AG08396 (cell line): Measurements from ENCODE around the gene GZMM.
"Not testable (repeated sequence)": the region's sequence is repeated elsewhere in the genome, so short reads cannot be mapped to it uniquely, and the experiment has no call there.

Source experiments
- DNase-seq: peaks from one replicate; pipeline ENCODE4 v3.0.0; 2012; ENCODE audit warnings: low spot score, mixed read lengths

The GZMM gene

GRCh38 chr19:583198-583967, 39.5 kb downstream of the GZMM start:
- no peak for DNase-seq

DNA sequence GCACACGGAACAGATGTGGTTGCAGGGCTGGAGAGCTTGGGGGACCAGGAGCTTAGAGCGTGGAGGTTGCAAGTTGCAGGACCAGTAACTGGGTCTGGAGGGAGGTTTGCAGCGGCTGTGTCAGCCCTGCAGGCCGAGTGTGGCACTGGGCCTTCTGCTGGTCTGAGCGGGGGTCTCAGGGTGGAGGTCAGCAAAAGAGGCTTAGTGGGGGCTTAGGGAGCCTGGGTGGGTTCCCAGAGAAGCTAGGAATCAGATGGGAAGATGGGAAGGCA, 40.1 kb downstream of the GZMM start:
- DNase-seq = no peak

DNA sequence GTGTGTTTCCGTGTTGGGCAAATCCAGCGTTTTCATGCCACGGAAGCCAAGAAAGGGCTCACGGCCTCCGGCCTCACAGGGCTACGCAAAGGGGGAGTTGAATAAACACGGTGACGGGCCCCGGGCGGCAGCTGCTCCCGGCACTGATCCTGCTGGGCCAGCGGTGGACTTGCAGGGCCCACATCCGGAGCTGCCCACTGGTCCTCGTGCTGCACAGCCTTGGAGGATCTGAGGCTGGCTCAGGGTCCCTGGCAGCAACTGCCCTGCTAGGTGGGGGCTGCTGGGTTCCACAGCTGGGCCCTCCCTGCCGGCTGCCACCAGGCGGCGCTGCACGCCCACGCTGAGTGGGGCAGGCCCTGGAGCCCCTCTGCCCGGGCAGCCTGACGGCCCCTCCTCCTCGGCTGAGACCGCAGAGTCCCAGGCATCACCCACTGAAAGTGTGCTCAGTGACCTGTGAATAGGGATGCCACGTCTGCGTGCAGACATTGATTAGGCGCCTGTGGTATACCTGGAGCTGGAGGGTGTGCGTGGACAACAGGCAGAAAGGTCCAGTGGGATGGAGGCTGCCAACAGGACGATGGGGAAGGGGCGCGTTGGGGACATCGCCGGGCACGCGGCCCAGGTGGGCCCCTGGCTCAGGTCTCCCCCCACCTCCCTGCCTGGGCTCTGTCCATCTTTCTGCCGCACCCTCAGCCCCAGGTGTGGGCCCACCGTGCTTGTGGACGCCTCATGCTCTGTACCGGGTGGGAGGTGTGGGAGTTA, 40.6 kb downstream of the GZMM start:
- DNase-seq = peak; percentile 83

DNA sequence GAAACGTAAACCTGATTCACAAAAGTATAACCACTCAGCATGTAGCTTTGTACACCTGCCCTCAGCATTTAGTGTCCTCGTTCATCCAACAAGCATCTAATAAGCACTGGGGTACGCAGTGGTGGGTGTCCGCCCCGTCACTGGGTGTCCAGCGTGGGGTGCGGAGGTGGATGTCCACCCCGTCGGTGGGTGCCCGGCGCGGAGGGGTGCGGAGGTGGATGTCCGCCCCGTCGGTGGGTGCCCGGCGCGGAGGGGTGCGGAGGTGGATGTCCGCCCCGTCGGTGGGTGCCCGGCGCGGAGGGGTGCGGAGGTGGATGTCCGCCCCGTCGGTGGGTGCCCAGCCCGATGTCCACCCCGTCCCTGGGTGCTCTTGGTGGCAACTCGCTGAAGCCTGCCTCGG, 41.3 kb downstream of the GZMM start:
- not testable (repeated sequence) for DNase-seq

DNA sequence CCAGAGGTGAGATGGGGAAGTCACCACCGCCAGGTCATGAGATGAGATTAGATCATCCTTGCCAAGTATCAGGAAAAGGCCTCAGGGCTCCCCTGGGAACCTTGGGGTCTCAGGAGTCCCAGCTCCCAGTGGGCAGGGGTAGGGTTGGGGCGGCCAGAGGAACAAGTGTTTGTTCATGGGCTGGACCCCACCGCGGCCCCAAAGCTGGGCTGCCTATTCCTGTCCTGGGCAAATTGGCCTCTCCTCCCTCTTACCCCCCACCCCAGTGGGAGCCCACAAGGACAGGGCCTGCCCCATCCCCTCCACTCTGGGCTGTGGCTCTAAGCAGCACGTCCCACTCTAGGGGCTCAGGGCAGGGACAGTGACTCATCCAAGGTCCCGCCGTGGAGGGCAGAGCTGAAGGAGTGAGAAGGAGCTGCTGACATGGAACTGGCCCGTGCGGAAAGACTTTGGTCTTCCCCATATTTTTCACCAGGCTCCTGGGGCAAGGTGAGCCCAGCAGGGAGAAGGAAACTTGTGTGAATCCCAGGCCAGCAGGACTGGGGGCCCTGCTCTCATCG, 41.8 kb downstream of the GZMM start:
- DNase-seq = no peak

DNA sequence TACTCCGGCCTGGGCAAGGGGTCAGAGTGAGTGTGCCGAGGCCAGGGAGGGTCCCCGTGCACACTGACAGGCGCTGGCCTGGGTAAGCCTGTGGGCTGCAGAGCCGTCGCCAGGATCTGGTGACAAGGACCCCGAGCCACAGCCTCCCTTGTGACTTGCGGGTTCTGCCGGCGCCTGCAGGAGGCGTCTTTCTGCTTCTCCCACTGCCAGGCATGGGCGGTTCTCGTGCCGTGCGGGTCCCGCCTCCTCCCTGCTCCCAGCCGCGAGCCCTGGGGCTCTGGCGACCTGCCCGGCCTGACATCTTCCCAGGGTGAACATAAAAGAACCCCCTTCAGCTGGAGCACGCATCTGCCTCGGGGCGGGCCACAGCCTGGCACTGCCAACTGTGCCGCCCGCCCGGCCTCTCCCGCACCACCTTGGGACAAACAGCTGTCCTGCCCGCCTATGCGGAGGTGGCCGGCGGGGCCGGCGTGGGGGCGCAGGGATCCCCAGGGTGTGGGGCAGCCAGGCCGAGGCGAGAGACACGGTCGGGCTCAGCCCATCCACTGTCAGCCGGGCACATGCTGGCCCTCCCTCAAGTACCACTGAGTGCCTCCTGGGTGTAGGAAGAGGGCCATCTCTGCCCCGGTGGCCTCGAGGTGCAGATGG, 44.4 kb downstream of the GZMM start:
- DNase-seq = peak; percentile 91

- DNase-seq = no peak
These were observed 45.2 kb downstream of the GZMM start for GRCh38 chr19:588741-589692.

- no peak for DNase-seq
These were observed 46.0 kb downstream of the GZMM start, which contains the start of gene HCN2 for GRCh38 chr19:589693-590395. Gene HCN2, plus strand, starts transcription at chr19:589881. Its CDS starts 65 bp downstream, at chr19:589946.

DNA sequence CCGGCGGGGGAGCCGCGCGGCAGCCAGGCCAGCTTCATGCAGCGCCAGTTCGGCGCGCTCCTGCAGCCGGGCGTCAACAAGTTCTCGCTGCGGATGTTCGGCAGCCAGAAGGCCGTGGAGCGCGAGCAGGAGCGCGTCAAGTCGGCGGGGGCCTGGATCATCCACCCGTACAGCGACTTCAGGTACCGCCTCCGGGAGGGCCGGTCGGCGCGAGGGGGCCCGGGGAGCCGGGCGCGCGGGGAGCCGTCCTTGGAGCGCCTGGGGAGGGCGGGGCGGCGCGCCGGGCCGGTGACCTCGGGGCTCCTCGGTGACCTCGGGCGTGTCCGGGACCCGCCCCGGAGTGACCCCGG, 46.5 kb downstream of the GZMM start:
- no peak for DNase-seq

- no peak for DNase-seq
These were observed 46.9 kb downstream of the GZMM start for GRCh38 chr19:590750-591098.

- peak; percentile 69 for DNase-seq
These were observed 47.5 kb downstream of the GZMM start for GRCh38 chr19:591099-591958.

DNA sequence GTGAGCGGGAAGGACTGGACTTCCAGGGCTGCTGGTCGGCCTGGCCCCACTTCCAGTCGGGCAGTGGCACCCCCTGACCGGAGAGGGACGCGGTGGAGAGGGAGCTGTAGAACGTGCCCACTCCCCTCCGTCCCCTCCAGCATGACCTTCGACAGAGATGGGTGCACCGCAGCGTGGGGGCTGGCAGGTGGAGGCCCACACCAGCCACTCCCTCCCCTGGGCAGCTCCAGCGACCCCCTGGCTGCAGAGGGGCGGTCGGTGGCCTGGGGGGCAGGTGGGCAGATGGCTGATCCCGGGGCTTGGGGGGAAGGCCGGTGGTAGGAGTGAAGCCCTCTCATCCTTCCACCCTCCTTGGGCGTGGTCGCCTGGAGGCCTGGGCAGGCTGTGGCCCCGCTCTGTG, 48.2 kb downstream of the GZMM start:
- no peak for DNase-seq

DNA sequence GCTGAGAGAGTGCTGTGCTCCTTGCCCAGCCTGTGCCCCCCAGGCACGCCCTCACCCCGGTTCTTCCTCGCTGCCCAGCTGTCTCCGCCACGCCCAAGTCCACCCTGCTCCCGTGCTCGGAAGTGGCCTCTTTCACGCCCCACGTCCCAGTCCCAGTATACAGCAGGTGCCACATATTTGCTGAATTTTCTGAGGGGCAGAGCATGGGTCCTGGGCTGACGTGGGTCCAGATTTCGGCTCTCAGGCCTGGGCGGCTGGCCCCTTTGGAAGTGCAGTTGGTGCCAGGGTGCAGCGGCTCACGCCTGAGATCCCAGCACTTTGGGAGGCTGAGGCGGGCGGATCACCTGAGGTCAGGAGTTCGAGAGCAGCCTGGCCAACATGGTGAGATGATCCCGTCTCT, 49.2 kb downstream of the GZMM start:
- no peak for DNase-seq

GRCh38 chr19:593505-593904, 49.7 kb downstream of the GZMM start:
- DNase-seq = no peak

GRCh38 chr19:594265-594870, 50.5 kb downstream of the GZMM start:
- DNase-seq = no peak

GRCh38 chr19:595326-596262, 51.7 kb downstream of the GZMM start:
- no peak for DNase-seq

DNA sequence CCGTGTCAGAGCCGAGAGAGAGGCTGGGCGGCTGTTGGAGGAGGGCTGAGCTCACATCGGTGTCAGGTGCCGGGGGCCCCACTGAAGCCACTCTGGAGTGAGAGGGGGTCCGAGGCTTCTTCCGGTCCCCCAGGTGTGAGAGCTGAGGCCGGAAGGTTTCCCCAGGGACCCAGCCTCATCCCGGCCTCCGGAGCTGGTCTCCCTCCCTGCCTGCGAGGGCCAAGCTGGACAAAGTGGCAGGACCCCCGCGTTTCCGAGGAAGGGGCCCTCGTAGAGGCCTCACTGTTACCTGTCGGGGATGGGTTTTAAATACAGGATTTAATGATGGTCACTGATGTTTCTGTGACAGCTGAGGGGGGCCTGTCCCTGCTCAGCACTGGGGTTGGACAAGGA, 52.4 kb downstream of the GZMM start:
- DNase-seq = no peak

GRCh38 chr19:597406-598315, 53.8 kb downstream of the GZMM start:
- DNase-seq = no peak
